ENCODE measurements around the gene APOO.

DNA sequence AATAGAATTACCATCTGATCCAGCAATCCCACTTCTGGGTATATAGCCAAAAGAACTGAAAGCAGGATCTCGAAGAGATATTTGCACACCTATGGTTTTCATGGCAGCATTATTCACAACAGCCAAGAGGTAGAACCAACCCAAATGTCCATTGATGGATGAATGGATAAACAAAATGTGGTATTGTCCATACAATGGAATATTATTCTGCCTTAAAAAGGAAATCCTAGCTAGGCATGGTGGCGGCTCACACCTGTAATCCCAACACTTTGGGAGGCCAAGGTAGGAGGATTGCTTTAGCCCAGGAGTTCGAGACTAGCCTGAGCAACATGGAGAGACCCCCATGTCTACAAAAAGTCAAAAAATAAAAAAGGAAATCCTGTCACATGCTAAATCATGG is 97.5 kb downstream of the APOO start:
- TF ChIP-seq CTCF (IDR thresholded peaks at IDR 0.05) (no peak), POLR2A (IDR thresholded peaks at IDR 0.05) (no peak)
